Adipocyte (in vitro differentiated cells): ENCODE results near the gene TEF.

Source experiments
- DNase-seq: peaks from one replicate; pipeline ENCODE4 v3.0.0-alpha.2; 2015; ENCODE audit warnings: low read depth
- H3K27me3 ChIP-seq: replicated peaks from 2 replicates; pipeline ENCODE4 v1.7.0; 2013; ENCODE audit warnings: mild to moderate bottlenecking, low read length, moderate library complexity; ENCODE audit not compliant: control insufficient read depth, insufficient read depth
- H3K36me3 ChIP-seq: 2 replicates; pipeline ENCODE4 v1.7.0; 2013; ENCODE audit warnings: low read length, mild to moderate bottlenecking, moderate library complexity; ENCODE audit not compliant: control insufficient read depth, insufficient read depth, severe bottlenecking
- H3K4me1 ChIP-seq: 2 replicates; pipeline ENCODE4 v1.7.0; 2013; ENCODE audit warnings: mild to moderate bottlenecking, low read length, moderate library complexity; ENCODE audit not compliant: control insufficient read depth, insufficient read depth
- H3K4me3 ChIP-seq: 2 replicates; pipeline ENCODE4 v1.7.0; 2013; ENCODE audit warnings: mild to moderate bottlenecking, low read length, moderate library complexity
- H3K9ac ChIP-seq: 2 replicates; pipeline ENCODE4 v1.7.0; 2013; ENCODE audit warnings: mild to moderate bottlenecking, low read length, moderate library complexity
- H3K9me3 ChIP-seq: 2 replicates; pipeline ENCODE4 v1.7.0; 2013; ENCODE audit warnings: mild to moderate bottlenecking, low read length, moderate library complexity; ENCODE audit not compliant: control insufficient read depth

TEF gene

DNA sequence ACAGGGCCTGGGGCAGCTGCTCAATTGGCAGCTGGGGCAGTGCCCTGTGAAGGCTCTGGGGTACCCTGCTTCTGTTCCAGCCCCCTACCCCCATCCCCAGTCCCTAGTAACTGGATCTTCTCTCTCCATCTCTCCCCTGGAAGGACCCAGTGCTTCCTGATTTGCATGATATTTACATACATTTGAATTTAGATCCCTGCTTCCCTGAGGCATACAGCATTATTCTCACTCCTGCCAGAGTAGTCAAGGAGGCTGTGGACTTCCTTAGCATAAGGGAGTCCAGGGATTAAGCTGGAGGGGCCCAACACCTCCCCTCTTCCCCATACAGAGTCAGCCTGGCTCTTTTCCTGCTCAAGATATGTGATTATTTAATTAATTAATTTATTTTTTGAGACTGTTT is 24.7 kb downstream of the TEF start:
- H3K4me1 ChIP-seq: peaks cover 34% of the 10 kb centered on the region
- no peaks in the 10 kb centered on the region for H3K9me3 ChIP-seq
- H3K4me3 ChIP-seq: no peak overlapping the region
- H3K27me3 ChIP-seq: no peaks in the 10 kb centered on the region
- no peak for DNase-seq
- H3K9ac ChIP-seq: no peak overlapping the region
- no peaks in the 10 kb centered on the region for H3K36me3 ChIP-seq

DNA sequence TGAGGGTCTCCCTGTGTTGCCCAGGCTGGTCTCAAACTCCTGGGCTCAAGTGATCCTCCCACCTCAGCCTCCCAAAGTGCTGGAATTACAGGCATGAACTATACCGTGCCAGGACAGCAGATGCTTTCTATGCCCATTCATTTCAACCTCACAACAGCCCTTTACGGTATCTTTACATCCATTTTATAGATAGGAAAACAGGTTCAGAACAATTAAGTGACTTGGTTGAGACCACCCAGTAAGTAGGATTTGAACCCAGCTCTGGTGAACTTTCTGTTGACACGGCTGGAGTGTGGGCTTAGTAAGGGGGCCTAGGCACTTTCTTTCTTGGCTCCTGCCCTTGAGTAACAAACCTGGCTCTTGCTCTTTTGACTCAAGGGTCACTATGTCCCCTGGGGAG is 25.7 kb downstream of the TEF start:
- H3K4me1 ChIP-seq: peaks cover 33% of the 10 kb centered on the region
- no peak overlapping the region for H3K9ac ChIP-seq
- H3K27me3 ChIP-seq: no peaks in the 10 kb centered on the region
- H3K9me3 ChIP-seq: no peaks in the 10 kb centered on the region
- H3K4me3 ChIP-seq: no peak overlapping the region
- H3K36me3 ChIP-seq: no peaks in the 10 kb centered on the region
- DNase-seq: no peak

DNA sequence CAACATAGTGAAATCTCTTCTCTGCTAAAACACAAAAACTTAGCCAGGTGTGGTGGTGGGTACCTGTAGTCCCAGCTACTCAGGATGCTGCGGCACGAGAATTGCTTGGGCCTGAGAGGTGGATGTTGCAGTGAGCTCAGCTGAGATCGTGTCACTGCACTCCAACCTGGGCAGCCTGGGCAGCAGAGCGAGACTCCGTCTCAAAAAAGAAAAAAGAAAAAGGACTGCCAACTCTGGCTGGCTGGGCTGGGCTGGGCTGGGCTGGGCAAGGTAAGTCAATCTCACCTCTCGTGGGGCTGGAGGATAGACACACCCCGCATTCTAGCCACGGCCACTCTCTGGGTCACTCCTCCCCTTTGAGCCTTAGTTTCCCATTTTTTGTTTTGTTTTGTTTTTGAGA is 26.9 kb downstream of the TEF start:
- no peak for DNase-seq
- Histone ChIP-seq H3K9me3 (no peaks in the 10 kb centered on the region), H3K4me1 (peaks cover 31% of the 10 kb centered on the region), H3K4me3 (no peak overlapping the region), H3K9ac (no peak overlapping the region), H3K27me3 (no peaks in the 10 kb centered on the region), H3K36me3 (no peaks in the 10 kb centered on the region)

DNA sequence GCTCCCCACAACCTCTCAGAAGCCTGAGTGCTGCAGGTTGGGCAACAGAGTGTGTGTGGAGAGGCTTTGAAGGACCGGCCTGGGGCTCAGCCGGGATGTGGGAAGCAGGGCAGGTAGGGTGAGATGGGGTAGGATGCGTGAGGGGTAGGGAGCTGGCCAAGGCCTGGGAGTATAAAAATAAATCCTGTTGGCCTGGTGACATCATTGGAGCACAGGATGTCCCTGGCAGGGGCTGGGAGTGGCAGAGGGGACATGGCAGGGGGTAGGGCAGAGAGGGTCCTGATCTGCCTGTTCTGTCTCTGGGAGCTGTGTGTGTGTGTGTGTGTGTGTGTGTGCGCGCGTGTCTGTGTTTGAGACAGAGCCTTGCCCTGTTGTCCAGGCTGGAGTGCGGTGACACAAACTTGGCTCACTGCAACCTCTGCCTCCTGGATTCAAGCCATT is 28.6 kb downstream of the TEF start:
- no peak overlapping the region for H3K4me3 ChIP-seq
- no peaks in the 10 kb centered on the region for H3K36me3 ChIP-seq
- no peak for DNase-seq
- H3K9me3 ChIP-seq: no peaks in the 10 kb centered on the region
- H3K9ac ChIP-seq: no peak overlapping the region
- peaks cover 40% of the 10 kb centered on the region for H3K4me1 ChIP-seq
- H3K27me3 ChIP-seq: no peaks in the 10 kb centered on the region

DNA sequence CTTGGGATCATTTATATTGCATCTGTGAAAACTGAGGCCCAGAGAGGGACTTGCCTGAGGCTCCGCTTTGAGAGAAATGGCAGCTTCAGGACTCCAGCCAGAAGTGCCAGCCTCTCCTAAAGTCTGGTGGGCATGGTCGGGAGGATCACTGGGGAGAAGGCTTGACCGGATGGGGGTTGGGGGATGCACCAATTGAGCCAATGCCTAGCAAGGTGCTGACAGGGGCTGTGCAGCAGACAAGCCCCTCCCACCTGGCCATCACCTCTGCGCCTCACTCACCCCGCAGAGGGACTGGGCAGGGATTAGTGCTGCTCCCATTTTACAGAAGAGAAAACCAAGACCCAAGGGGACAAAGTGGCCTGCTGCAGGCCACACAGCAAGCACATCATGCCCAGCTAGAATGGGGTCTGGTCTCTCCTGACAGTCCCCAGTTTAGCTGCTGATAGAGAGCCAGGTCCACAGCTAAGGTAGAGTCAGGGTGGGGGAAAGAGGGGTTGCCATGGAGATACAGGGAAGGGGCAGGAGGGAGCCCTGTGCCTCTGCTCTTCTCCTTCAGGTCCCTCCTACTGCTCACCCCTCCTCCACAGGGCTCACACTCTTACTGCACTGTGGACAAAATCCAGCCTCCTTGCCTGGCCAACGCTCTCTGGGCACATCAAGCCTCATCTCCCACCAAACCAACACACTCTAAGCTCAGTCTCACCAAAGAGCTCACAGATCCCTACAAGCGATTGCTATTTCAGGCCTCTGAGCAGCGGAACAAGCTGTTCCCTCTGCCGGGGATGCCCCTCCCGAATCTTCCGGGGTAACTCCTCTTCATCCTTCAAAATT is 29.5 kb downstream of the TEF start:
- Histone ChIP-seq H3K9me3 (no peaks in the 10 kb centered on the region), H3K4me1 (peaks cover 45% of the 10 kb centered on the region), H3K9ac (peak overlapping the region; percentile 42), H3K36me3 (no peaks in the 10 kb centered on the region), H3K27me3 (no peaks in the 10 kb centered on the region), H3K4me3 (no peak overlapping the region)
- no peak for DNase-seq

DNA sequence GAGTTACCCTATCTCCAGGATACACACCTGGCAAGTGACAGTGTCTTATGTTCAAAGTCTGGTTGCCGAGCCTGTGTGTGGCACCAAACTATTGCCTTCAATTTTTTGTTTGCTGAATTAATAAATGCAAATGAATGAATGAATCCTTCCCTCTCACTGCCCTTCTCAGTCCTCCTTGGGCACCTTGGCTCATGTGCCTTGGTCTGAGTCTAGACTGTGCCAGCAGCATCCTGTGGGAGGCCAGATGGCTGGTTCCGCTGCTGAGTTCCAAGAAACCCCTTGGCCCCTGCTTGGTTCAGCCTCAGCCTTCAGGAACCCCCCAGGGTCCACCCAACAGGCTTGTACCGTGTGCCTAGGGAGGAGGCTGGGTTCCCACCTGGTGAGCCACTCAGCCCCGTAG is 33.8 kb downstream of the TEF start:
- H3K4me3 ChIP-seq: no peak overlapping the region
- DNase-seq: no peak
- no peaks in the 10 kb centered on the region for H3K9me3 ChIP-seq
- peaks cover 53% of the 10 kb centered on the region for H3K4me1 ChIP-seq
- no peaks in the 10 kb centered on the region for H3K27me3 ChIP-seq
- no peaks in the 10 kb centered on the region for H3K36me3 ChIP-seq
- no peak overlapping the region for H3K9ac ChIP-seq

DNA sequence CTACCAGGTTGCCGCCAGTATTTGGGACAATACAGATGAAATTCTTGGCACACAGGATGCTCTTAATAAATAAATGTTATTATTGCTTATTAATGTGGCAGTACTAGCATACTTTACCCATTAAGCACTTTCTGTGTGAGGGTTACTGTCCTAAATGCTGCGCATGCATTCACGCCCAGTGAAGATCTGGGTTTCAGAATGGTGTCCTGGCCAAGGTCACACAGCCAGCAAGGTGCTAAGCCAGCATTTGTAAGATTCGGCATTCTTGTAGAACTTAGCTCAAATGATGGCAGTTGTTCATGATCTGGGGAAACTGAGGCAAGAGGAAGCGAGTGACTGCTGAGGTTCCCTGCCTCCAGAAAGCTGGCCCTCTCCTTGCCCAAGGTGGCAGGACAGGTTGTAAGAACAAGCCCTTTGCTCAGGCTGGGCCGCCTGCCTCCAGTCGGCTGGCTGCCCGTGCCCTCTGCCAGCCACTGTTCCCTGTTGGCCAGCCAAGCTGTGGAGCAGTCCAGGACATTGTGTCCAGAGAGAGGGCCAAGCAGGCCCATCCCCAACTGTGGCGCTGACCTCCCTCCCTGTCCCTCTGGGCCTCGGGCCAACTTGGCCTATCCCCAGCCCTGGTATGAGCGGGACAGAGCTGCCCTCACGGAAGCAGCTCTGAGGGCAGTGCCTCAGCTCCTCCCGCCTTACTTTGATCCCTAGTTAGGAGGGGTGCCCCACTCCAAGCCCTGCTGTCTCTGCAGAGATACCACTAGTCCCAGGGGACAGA is 36.1 kb downstream of the TEF start:
- no peaks in the 10 kb centered on the region for H3K27me3 ChIP-seq
- H3K4me1 ChIP-seq: peaks cover 35% of the 10 kb centered on the region
- no peak overlapping the region for H3K4me3 ChIP-seq
- peak; percentile 27 for DNase-seq
- H3K9me3 ChIP-seq: no peaks in the 10 kb centered on the region
- H3K36me3 ChIP-seq: peaks cover 1% of the 10 kb centered on the region
- peak overlapping the region; percentile 35 for H3K9ac ChIP-seq

DNA sequence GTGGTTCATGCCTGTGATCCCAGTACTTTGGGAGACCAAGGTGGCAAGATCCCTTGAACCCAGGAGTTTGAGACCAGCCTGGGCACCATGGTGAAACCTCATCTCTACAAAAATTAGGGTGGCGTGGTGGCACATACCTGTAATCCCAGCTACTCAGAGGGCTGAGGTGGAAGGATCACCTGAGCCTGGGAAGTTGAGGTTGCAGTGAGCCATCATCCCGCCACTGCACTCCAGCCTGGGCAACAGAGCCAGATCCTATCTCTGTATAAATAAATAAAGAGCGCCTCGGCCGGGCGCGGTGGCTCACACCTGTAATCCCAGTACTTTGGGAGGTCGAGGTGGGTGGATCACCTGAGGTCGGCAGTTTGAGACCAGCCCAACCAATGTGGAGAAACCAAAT is 37.0 kb downstream of the TEF start:
- no peak for DNase-seq
- Histone ChIP-seq H3K9ac (peak overlapping the region; percentile 35), H3K4me1 (peaks cover 31% of the 10 kb centered on the region), H3K4me3 (no peak overlapping the region), H3K9me3 (no peaks in the 10 kb centered on the region), H3K27me3 (no peaks in the 10 kb centered on the region), H3K36me3 (peaks cover 8% of the 10 kb centered on the region)

DNA sequence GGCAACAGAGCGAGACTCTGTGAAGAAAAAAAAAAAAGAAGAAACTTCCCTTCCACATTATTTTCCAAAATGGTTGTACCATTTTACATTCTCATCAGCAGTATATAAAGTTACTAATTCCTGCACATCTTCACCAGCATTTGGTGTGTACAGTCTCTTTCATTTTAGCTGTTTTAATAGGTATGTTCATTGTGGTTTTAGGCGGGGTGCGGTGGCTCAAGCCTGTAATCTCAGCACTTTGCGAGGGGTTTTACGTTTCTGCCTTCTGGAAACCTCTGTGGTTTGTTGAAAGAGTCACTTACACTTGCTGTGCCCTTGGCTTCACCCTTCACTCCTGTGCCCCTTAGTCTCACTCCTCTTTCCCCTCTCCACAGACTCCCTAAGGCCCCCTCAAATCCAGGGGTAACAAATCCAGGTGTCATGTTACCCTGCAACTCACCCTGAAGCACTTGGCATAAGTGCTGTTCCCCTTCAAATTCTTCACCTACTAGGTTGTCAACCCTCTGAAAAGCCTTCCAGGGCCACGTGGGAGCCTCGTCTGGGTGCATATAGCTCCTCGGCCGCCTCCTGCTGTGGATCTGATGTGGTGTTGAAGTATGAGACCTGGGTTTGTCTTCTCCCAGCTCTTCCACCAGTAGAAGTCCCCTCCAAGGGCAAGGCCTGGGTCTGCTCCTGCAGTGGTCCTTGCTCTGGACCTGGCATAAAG is 44.1 kb downstream of the TEF start:
- H3K4me1 ChIP-seq: no peaks in the 10 kb centered on the region
- no peak overlapping the region for H3K4me3 ChIP-seq
- DNase-seq: no peak
- H3K36me3 ChIP-seq: peaks cover 16% of the 10 kb centered on the region
- H3K9ac ChIP-seq: no peak overlapping the region
- H3K27me3 ChIP-seq: no peaks in the 10 kb centered on the region
- H3K9me3 ChIP-seq: no peaks in the 10 kb centered on the region

DNA sequence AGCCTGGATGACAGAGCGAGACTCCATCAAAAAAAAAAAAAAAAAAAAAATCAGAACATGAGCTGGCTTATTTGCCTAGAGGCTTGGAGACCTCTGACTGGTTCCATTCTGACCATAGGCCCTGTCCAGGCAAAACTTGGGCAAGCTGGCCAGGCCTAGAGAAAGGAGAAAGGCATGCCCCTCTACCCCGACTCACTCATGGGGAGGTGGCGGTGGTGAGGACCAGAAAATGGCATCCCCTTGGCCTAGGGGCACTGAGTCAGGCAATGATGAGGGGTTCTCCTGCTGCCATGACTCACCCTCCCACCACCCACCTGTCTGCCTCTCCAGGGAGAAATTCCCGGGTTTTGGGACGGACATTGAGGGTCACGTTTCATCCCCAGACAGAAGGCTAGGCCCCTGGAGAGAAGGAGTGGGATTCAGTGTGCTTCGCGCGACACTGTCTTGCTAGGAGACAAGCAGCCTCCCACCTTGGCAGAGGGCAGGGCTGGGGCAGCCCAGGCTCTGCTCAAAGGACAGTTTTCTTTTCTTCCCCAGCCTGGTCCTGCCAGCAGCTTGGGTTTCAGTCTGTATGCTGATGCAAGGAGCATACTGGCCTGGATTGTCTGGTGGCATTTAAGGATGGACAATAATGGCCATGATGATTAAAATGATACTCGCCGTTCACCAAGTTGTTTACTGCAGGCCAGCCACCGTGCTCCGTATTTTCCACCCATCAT is 47.6 kb downstream of the TEF start:
- peaks cover 29% of the 10 kb centered on the region for H3K36me3 ChIP-seq
- no peak overlapping the region for H3K4me3 ChIP-seq
- H3K9me3 ChIP-seq: no peaks in the 10 kb centered on the region
- no peak overlapping the region for H3K9ac ChIP-seq
- no peak for DNase-seq
- peaks cover 17% of the 10 kb centered on the region for H3K4me1 ChIP-seq
- H3K27me3 ChIP-seq: no peaks in the 10 kb centered on the region

DNA sequence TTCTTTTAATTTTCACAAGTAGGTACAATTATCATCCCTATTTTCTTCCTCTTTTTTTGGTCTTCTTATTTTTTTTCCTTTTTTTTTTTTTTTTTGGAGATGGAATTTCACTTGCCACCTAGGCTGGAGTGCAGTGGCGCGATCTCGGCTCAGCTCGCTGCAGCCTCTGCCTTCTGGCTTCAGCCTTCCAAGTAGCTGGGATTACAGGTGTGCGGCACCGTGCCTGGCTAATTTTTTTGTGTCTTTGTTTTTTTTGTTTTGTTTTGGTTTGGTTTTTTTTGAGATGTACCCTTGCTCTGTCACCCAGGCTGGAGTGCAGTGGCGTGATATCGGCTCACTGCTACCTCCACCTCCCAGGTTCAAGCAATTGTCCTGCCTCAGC is 48.2 kb downstream of the TEF start:
- DNase-seq: no peak
- no peaks in the 10 kb centered on the region for H3K27me3 ChIP-seq
- peaks cover 22% of the 10 kb centered on the region for H3K4me1 ChIP-seq
- no peak overlapping the region for H3K4me3 ChIP-seq
- no peak overlapping the region for H3K9ac ChIP-seq
- H3K36me3 ChIP-seq: peaks cover 34% of the 10 kb centered on the region
- H3K9me3 ChIP-seq: no peaks in the 10 kb centered on the region
